A673 (cell line): ENCODE results near the gene ANAPC16.

Source experiments
- CTCF ChIP-seq: fragments of 300-800, 200-600 bp; sonication (generic); conservative IDR thresholded peaks from 2 replicates; pipeline ENCODE4 v1.5.1; 2017; ENCODE audit warnings: low read depth, mild to moderate bottlenecking, antibody characterized with exemption, low read length, moderate library complexity, mixed read lengths
- EZH2 ChIP-seq: fragments of 200-600 bp; sonication (generic); IDR thresholded peaks from 2 replicates; pipeline ENCODE4 v1.6.1; 2017; ENCODE audit warnings: borderline replicate concordance, low read depth, mild to moderate bottlenecking, mixed read lengths, antibody characterized with exemption, low read length; ENCODE audit not compliant: poor library complexity, severe bottlenecking

DNA sequence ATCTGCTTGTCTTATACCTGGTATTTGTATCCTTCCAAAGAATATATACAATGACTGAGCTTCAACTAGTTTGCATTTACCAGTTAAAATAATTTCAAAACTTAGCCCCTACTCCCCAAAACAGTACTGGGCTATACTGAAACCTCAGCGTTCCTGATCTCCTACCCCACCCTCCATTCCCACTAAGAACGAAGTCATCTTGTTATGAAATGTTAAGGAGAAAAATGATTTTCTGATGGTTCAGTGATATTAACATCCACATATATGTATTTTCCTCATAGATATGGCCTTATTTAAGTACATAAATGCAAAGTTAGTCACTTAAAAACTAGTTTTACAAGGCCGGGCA lies 28.9 kb upstream of the ANAPC16 start:
- TF ChIP-seq CTCF (no peak), EZH2 (no peak)
